Breast epithelium (tissue), 4 donors: ENCODE data around the gene SNAP25. TPM values are rescaled to one million over a fixed set of nuclear protein-coding genes. Genes with fewer than 3 reads are reported as not detected.

Experiments used
- DNase-seq, 2 donors: peaks; one replicate each; pipeline ENCODE4 v3.0.0-alpha.2; 2019; ENCODE audit warnings: low spot score in 2 of 2
- H3K27ac ChIP-seq, 2 donors: fragments of 200-600 bp; sonication (generic) in 1 of 2; one replicate each; pipeline ENCODE4 v1.5.1; 2016 to 2019; ENCODE audit warnings: mild to moderate bottlenecking in 1 of 2
- H3K27me3 ChIP-seq, 2 donors: fragments of 200-600 bp; sonication (generic) in 1 of 2; one replicate each; pipeline versions ENCODE4 v1.5.1 to v1.6.0; 2017 to 2019; ENCODE audit warnings: control low read depth in 1 of 2, mild to moderate bottlenecking in 1 of 2
- H3K36me3 ChIP-seq: fragments of 200-600 bp; one replicate; pipeline ENCODE4 v1.5.1; 2019
- H3K4me1 ChIP-seq, 2 donors: fragments of 200-600 bp; sonication (generic); one replicate each; pipeline ENCODE4 v1.5.1; 2016 to 2019; ENCODE audit warnings: control low read depth in 1 of 2
- H3K4me3 ChIP-seq, 3 donors: fragments of 200-600 bp; sonication (generic); 1 replicate in 2 of 3; 2 replicates in 1 of 3; pipeline ENCODE4 v1.5.1; 2016 to 2019; ENCODE audit warnings: mild to moderate bottlenecking in 3 of 3, moderate library complexity in 2 of 3
- H3K9me3 ChIP-seq, 2 donors: fragments of 200-600 bp; sonication (generic) in 1 of 2; one replicate each; pipeline ENCODE4 v1.5.1; 2016 to 2019; ENCODE audit warnings: control low read depth in 1 of 2
- POLR2A ChIP-seq: fragments of 450-650 bp; IDR thresholded peaks from one replicate; pipeline ENCODE4 v1.6.1; 2016; ENCODE audit warnings: antibody characterized with exemption, mild to moderate bottlenecking, moderate library complexity
- POLR2AphosphoS5 ChIP-seq, 3 donors: sonication (generic); formaldehyde crosslinking; IDR thresholded peaks; one replicate each; pipeline ENCODE4 v1.6.1; 2017; ENCODE audit warnings: antibody characterized with exemption in 3 of 3
- intact Hi-C: fragments of 100-400 bp; cut with DNase I; formaldehyde crosslinking; loops from one replicate; pipeline ENCODE4 v1.15.1; 2023; ENCODE audit warnings: low total_unique reads
- total RNA-seq, 3 donors: library from RNA; depleted of rRNA; stranded (reverse); fragments of >200 nt; gene quantifications; one replicate each; pipeline ENCODE4 v1.1.0, GENCODE V29; 2016
- TF ChIP-seq, protein P1 (sequence below), 3 donors: fragments of 450-650 bp; IDR thresholded peaks; one replicate each; pipeline ENCODE4 v1.5.1; 2016 to 2017; ENCODE audit warnings: antibody characterized with exemption in 3 of 3, mild to moderate bottlenecking in 3 of 3, moderate library complexity in 3 of 3

SNAP25 gene
- total RNA-seq, 3 donors from 2014 or later: 0.32 to 1.6 (median 1.6) TPM

DNA sequence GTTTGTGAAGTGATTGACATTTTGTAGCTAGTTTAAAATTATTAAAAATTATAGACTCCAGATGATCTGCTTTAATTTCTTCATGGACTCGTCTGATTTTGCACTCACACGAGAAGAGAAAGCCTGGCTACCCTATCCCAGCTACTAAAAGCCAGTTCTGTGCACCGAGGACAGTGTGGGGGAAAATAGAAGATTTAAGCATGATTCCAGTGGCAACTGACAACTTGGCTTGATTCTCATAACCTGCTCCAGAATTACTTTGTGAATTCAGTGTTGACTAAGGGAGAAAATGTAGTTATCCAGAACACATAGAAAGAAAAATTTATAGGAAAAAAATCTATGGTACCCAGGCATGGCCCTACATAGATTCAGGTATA, 88.7 kb downstream of the SNAP25 start:
- DNase-seq: no peak
- Histone ChIP-seq H3K4me1 (no peaks in the 10 kb centered on the region), H3K27me3 (no peaks in the 10 kb centered on the region), H3K4me3 (no peak overlapping the region), H3K9me3 (no peaks in the 10 kb centered on the region), H3K36me3 (no peaks in the 10 kb centered on the region), H3K27ac (no peak overlapping the region)
- TF ChIP-seq, protein P1, sequence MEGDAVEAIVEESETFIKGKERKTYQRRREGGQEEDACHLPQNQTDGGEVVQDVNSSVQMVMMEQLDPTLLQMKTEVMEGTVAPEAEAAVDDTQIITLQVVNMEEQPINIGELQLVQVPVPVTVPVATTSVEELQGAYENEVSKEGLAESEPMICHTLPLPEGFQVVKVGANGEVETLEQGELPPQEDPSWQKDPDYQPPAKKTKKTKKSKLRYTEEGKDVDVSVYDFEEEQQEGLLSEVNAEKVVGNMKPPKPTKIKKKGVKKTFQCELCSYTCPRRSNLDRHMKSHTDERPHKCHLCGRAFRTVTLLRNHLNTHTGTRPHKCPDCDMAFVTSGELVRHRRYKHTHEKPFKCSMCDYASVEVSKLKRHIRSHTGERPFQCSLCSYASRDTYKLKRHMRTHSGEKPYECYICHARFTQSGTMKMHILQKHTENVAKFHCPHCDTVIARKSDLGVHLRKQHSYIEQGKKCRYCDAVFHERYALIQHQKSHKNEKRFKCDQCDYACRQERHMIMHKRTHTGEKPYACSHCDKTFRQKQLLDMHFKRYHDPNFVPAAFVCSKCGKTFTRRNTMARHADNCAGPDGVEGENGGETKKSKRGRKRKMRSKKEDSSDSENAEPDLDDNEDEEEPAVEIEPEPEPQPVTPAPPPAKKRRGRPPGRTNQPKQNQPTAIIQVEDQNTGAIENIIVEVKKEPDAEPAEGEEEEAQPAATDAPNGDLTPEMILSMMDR (IDR thresholded peaks at IDR 0.05): no peak
- TF ChIP-seq POLR2AphosphoS5 (IDR thresholded peaks at IDR 0.05) (no peak), POLR2A (no peak)
- intact Hi-C loops: no loop called here

DNA sequence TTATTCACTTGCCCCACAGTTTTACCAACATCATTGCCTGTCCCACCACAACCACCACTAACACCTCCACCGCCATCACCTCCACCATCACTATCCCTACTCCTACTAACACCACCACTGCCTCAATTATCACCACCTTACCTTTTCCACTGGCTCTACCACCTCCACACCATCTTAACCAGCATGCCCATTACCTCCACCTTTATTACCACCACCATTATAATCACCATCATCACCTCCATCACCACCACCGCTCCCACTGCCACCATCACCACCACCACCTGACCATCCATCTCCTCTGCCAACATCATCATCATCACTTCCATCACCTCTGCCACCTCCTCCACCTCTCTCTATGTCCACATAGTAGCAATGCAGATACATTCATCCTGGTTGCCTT, 90.0 kb downstream of the SNAP25 start:
- H3K27me3 ChIP-seq: no peaks in the 10 kb centered on the region
- no peaks in the 10 kb centered on the region for H3K4me1 ChIP-seq
- H3K4me3 ChIP-seq: no peak overlapping the region
- H3K27ac ChIP-seq: no peak overlapping the region
- no peaks in the 10 kb centered on the region for H3K9me3 ChIP-seq
- no peak for DNase-seq
- H3K36me3 ChIP-seq: no peaks in the 10 kb centered on the region
- TF ChIP-seq POLR2A (no peak), POLR2AphosphoS5 (IDR thresholded peaks at IDR 0.05) (no peak)
- TF ChIP-seq, protein P1 (IDR thresholded peaks at IDR 0.05): no peak
- intact Hi-C loops: no loop called here

- no peak for TF ChIP-seq POLR2A
- TF ChIP-seq, protein P1 (IDR thresholded peaks at IDR 0.05): no peak
- TF ChIP-seq POLR2AphosphoS5 (IDR thresholded peaks at IDR 0.05): no peak
- Histone ChIP-seq H3K36me3 (no peaks in the 10 kb centered on the region), H3K27ac (no peak overlapping the region), H3K4me1 (no peaks in the 10 kb centered on the region), H3K4me3 (no peak overlapping the region), H3K9me3 (no peaks in the 10 kb centered on the region), H3K27me3 (no peaks in the 10 kb centered on the region)
- DNase-seq: no peak
- intact Hi-C loops: no loop called here
Measured at GRCh38 chr20:10309326-10309725, 90.7 kb downstream of the SNAP25 start.

GRCh38 chr20:10312111-10312510, 93.5 kb downstream of the SNAP25 start:
- peaks cover 0 to 8% of the 10 kb centered on the region in 2 donors for H3K9me3 ChIP-seq
- no peak for TF ChIP-seq POLR2A
- no peak for TF ChIP-seq POLR2AphosphoS5 (IDR thresholded peaks at IDR 0.05)
- no peak for DNase-seq
- intact Hi-C loops: no loop called here
- H3K4me3 ChIP-seq: no peak overlapping the region
- H3K27ac ChIP-seq: no peak overlapping the region
- no peaks in the 10 kb centered on the region for H3K27me3 ChIP-seq
- H3K4me1 ChIP-seq: no peaks in the 10 kb centered on the region
- no peaks in the 10 kb centered on the region for H3K36me3 ChIP-seq

DNA sequence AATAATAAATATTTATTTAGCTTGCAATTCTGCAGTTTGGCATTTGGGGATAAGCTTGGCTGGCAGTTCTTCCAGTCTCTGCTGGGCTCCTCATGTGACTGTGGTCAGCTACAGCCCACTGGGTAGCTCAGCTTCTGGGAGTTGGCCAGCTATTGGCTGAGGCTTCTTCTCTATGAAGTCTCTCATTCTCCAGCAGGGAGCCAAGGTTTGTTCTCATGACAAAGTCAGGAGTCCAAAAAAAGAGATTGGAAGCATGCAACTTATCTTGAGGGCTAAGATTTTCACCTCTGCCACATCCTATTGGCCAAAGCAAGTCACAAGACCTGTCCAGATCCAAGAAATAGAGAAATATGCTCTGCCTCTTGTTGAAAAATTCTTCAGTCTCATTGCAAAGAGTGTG, 94.6 kb downstream of the SNAP25 start:
- Histone ChIP-seq H3K27me3 (no peaks in the 10 kb centered on the region), H3K4me3 (no peak overlapping the region), H3K4me1 (no peaks in the 10 kb centered on the region), H3K36me3 (no peaks in the 10 kb centered on the region), H3K9me3 (peaks cover 0 to 9% of the 10 kb centered on the region in 2 donors), H3K27ac (no peak overlapping the region)
- intact Hi-C loops: no loop called here
- TF ChIP-seq, protein P1 (IDR thresholded peaks at IDR 0.05): no peak
- TF ChIP-seq POLR2AphosphoS5 (IDR thresholded peaks at IDR 0.05) (no peak), POLR2A (no peak)
- no peak for DNase-seq

- Histone ChIP-seq H3K27me3 (no peaks in the 10 kb centered on the region), H3K4me3 (no peak overlapping the region), H3K4me1 (no peaks in the 10 kb centered on the region), H3K9me3 (peaks cover 0 to 9% of the 10 kb centered on the region in 2 donors), H3K36me3 (no peaks in the 10 kb centered on the region), H3K27ac (no peak overlapping the region)
- no peak for DNase-seq
- intact Hi-C loops: no loop called here
- TF ChIP-seq POLR2AphosphoS5 (IDR thresholded peaks at IDR 0.05): no peak
- TF ChIP-seq, protein P1 (IDR thresholded peaks at IDR 0.05): no peak
- no peak for TF ChIP-seq POLR2A
Measured at GRCh38 chr20:10313701-10314100, 95.1 kb downstream of the SNAP25 start.
